ENCODE measurements around the gene MTMR12. TPM values are rescaled to one million over a fixed set of nuclear protein-coding genes. Genes with fewer than 3 reads are reported as not detected.

Gene MTMR12
- total and polyA plus RNA-seq, 2 donors (not counting 1 experiment from before 2014, with no cell fraction given), result 9.6 to 29.2 TPM

DNA sequence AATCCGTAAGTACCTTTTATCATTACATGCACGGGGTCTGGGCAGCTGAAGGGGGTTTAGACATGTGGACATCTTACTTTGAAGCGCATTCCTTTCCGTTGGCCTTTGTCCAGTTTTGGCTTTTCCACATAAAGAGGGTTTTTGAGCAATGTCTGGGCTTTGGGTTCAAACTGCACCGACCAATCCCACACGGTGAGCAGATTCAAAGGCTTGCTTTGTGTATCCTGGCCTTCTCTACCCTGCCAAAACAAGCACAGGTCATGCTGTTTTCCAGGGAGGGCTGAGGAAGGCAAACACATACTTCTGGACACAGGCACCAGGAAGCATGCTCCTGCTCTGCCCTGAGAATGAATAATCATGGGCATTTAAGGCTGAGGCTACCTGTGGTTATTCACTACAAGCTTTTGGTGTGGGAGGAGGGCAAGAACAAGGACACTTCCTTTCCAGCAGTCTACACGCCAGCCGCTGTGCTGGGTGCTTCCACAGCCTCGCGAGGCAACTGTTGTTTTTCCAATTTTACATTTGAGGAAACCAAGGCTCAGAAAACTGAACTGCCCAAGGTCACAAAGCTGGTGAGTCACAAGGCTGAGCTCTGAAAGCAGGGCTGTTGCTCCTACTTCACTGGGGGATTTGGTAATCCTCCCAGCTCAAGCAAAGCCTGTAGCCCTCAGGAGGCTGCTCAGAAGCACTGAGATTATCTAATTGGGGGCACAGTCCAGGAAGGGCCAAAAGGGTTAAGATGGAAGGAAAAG lies 78.9 kb downstream of the MTMR12 start:
- H3K4me3 Mint-ChIP-seq, result no peak overlapping the region
- H3K9me3 ChIP-seq (ENCODE audit: control extremely low read depth in 1 of 3, control insufficient read depth in 2 of 3, insufficient read depth in 1 of 3, low read length in 2 of 3), result no peaks in the 10 kb centered on the region
- 99% methylated on average over 10 of the region's 10 CpGs for WGBS (ENCODE audit: insufficient coverage)
- H3K79me2 ChIP-seq (ENCODE audit: control insufficient read depth, insufficient read depth, low read length), result peaks cover 3% of the 10 kb centered on the region
- H3K9ac ChIP-seq (ENCODE audit: low read length), result no peak overlapping the region
- no peak for ATAC-seq (ENCODE audit: low read depth)
- H4K20me1 ChIP-seq (ENCODE audit: control insufficient read depth, insufficient read depth, low read length, poor library complexity, severe bottlenecking), result no peaks in the 10 kb centered on the region
- ChIA-PET CTCF (interaction anchor here (0.8 to 9.3 kb wide), 10 partner anchors 11 to 379 kb away, joined by 3 to 289 read pairs (median 8); partner anchors contain the start of gene MTMR12), POLR2A (interaction anchor here (0.7 kb wide), 1 partner anchor 79 kb away, joined by 3 read pairs; the partner anchor contains the start of gene MTMR12)
- intact Hi-C loops (cut with micrococcal nuclease), result loop anchor here (5.0 kb wide), 3 partner anchors 62 to 353 kb away; partner anchors contain the start of genes GOLPH3, MTMR12 and SUB1
- no peaks in the 10 kb centered on the region for H3K27me3 Mint-ChIP-seq
- DNase-seq, result no peak
- no peaks in the 10 kb centered on the region for H3K27me3 ChIP-seq (replicated peaks in 1 of 4; ENCODE audit: control extremely low read depth in 1 of 4, control insufficient read depth in 3 of 4, insufficient read depth in 4 of 4, low read length in 3 of 4)
- H3K4me1 ChIP-seq (ENCODE audit: control insufficient read depth in 2 of 2, insufficient read depth in 2 of 2, low read length in 2 of 2), result peaks cover 0 to 24% of the 10 kb centered on the region in 2 donors
- no peak overlapping the region for H2AFZ ChIP-seq (ENCODE audit: insufficient read depth, low read depth, low read length, poor library complexity, severe bottlenecking)
- peaks cover 7 to 52% of the 10 kb centered on the region in 2 experiments for H3K36me3 ChIP-seq (replicated peaks in 1 of 2; ENCODE audit: control extremely low read depth in 1 of 2, control insufficient read depth in 1 of 2, extremely low read depth in 1 of 2, insufficient read depth in 2 of 2, low read length in 1 of 2)
- no peaks in the 10 kb centered on the region for H3K9me3 Mint-ChIP-seq (ENCODE audit: insufficient read depth)
- H3K27ac ChIP-seq (ENCODE audit: low read length in 2 of 2), result no peak overlapping the region
- H3K27ac Mint-ChIP-seq, result no peak overlapping the region
- H3K4me1 Mint-ChIP-seq, result peaks cover 21% of the 10 kb centered on the region
- H3K4me3 ChIP-seq (ENCODE audit: control extremely low read depth in 1 of 5, extremely low read depth in 1 of 5, insufficient read depth in 1 of 5, low read depth in 2 of 5, low read length in 4 of 5), result no peak overlapping the region
- no peak for TF ChIP-seq EZH2 (IDR thresholded peaks at IDR 0.05; ENCODE audit: borderline replicate concordance, insufficient read depth, low read depth, low read length, poor library complexity, severe bottlenecking)
- TF ChIP-seq, protein P1, sequence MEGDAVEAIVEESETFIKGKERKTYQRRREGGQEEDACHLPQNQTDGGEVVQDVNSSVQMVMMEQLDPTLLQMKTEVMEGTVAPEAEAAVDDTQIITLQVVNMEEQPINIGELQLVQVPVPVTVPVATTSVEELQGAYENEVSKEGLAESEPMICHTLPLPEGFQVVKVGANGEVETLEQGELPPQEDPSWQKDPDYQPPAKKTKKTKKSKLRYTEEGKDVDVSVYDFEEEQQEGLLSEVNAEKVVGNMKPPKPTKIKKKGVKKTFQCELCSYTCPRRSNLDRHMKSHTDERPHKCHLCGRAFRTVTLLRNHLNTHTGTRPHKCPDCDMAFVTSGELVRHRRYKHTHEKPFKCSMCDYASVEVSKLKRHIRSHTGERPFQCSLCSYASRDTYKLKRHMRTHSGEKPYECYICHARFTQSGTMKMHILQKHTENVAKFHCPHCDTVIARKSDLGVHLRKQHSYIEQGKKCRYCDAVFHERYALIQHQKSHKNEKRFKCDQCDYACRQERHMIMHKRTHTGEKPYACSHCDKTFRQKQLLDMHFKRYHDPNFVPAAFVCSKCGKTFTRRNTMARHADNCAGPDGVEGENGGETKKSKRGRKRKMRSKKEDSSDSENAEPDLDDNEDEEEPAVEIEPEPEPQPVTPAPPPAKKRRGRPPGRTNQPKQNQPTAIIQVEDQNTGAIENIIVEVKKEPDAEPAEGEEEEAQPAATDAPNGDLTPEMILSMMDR (IDR thresholded peaks at IDR 0.05), result no peak
- H3K4me2 ChIP-seq (replicated peaks; ENCODE audit: low read depth, low read length, poor library complexity, severe bottlenecking), result no peak overlapping the region

DNA sequence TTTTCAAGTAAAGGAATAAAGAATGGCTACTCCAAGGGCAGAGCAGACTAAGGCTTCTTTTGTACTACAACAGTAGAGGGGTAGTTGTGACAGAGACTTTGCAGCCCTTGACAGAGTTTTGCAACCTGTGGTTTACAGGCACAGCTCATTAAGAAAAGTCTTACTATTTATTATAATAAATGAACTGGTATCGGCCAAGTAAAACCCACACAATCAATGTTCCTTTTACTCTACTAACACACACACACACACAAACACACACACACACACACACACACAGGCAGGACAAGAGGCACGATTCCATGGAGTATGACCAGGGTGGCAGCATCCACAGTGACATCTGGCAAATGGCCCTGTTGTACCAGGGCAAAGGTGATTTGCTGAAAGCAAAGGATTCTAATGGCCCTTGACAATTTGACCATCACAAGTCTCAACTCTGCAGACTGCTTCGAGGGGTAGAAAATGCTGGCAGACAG lies 79.5 kb downstream of the MTMR12 start:
- H3K9ac ChIP-seq (ENCODE audit: low read length), result no peak overlapping the region
- Mint-ChIP-seq H3K27me3 (no peaks in the 10 kb centered on the region), H3K4me1 (peaks cover 21% of the 10 kb centered on the region), H3K4me3 (no peak overlapping the region), H3K27ac (no peak overlapping the region), H3K9me3 (ENCODE audit: insufficient read depth) (no peaks in the 10 kb centered on the region)
- no peaks in the 10 kb centered on the region for H3K27me3 ChIP-seq (replicated peaks in 1 of 4; ENCODE audit: control extremely low read depth in 1 of 4, control insufficient read depth in 3 of 4, insufficient read depth in 4 of 4, low read length in 3 of 4)
- peak overlapping the region in 1 of 2 donors; percentile 61 for H3K27ac ChIP-seq (ENCODE audit: low read length in 2 of 2)
- ATAC-seq (ENCODE audit: low read depth) (no peak), DNase-seq (no peak)
- WGBS (ENCODE audit: insufficient coverage), result 92% methylated on average over 2 of the region's 3 CpGs
- H3K9me3 ChIP-seq (ENCODE audit: control extremely low read depth in 1 of 3, control insufficient read depth in 2 of 3, insufficient read depth in 1 of 3, low read length in 2 of 3), result no peaks in the 10 kb centered on the region
- TF ChIP-seq, protein P1 (IDR thresholded peaks at IDR 0.05), result no peak
- TF ChIP-seq EZH2 (IDR thresholded peaks at IDR 0.05; ENCODE audit: borderline replicate concordance, insufficient read depth, low read depth, low read length, poor library complexity, severe bottlenecking), result no peak
- H2AFZ ChIP-seq (ENCODE audit: insufficient read depth, low read depth, low read length, poor library complexity, severe bottlenecking), result no peak overlapping the region
- intact Hi-C loops (cut with micrococcal nuclease), result loop anchor here (5.0 kb wide), 3 partner anchors 61 to 354 kb away; partner anchors contain the start of genes GOLPH3, MTMR12 and SUB1
- H4K20me1 ChIP-seq (ENCODE audit: control insufficient read depth, insufficient read depth, low read length, poor library complexity, severe bottlenecking), result no peaks in the 10 kb centered on the region
- H3K4me2 ChIP-seq (replicated peaks; ENCODE audit: low read depth, low read length, poor library complexity, severe bottlenecking), result no peak overlapping the region
- no peak overlapping the region for H3K4me3 ChIP-seq (ENCODE audit: control extremely low read depth in 1 of 5, extremely low read depth in 1 of 5, insufficient read depth in 1 of 5, low read depth in 2 of 5, low read length in 4 of 5)
- peaks cover 3% of the 10 kb centered on the region for H3K79me2 ChIP-seq (ENCODE audit: control insufficient read depth, insufficient read depth, low read length)
- ChIA-PET POLR2A (no interaction called here), CTCF (interaction anchor here (0.7 to 9.3 kb wide), 26 partner anchors 9 to 380 kb away, joined by 3 to 289 read pairs (median 5); partner anchors contain the start of gene MTMR12)
- H3K4me1 ChIP-seq (ENCODE audit: control insufficient read depth in 2 of 2, insufficient read depth in 2 of 2, low read length in 2 of 2), result peaks cover 0 to 24% of the 10 kb centered on the region in 2 donors
- H3K36me3 ChIP-seq (replicated peaks in 1 of 2; ENCODE audit: control extremely low read depth in 1 of 2, control insufficient read depth in 1 of 2, extremely low read depth in 1 of 2, insufficient read depth in 2 of 2, low read length in 1 of 2), result peaks cover 7 to 46% of the 10 kb centered on the region in 2 experiments
